Measurements from ENCODE around the gene CEP72. TPM values are rescaled to one million over a fixed set of nuclear protein-coding genes. Genes with fewer than 3 reads are reported as not detected.

CEP72 gene
- total and polyA plus RNA-seq, 2 experiments from 2014 or later = 3.2 to 4.2 TPM

DNA sequence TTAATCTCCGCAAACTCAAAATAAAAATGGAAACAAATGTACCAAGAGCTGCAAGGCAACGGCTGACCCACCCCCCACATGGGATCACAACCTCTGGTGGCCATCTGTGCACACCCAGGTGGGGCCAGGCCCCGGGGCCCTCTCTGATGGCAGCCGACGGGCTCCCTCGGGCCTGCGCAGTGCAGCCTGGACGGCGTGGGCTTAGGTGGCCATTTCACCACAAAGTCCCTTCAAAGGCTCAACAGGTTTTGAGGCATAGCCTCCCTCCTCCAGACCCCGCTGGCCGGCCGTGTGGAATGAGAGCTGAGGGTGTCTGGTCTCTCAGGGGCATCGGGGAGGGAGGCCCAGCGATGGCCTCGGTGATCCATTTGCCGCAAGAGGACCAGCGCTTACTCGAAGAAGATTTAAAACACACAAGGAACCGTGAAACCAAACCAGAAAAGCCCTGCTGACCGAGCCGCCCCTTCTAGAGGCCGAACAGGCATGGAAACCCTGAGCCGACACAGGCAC, 42.7 kb upstream of the CEP72 start:
- no peaks in the 10 kb centered on the region for H3K79me2 ChIP-seq
- no peak for DNase-seq (ENCODE audit: low spot score)
- H2AFZ ChIP-seq = no peak overlapping the region
- no peaks in the 10 kb centered on the region for H3K36me3 ChIP-seq (replicated peaks; ENCODE audit: insufficient read depth, low read depth)
- H3K4me3 ChIP-seq = no peak overlapping the region
- H4K20me1 ChIP-seq (ENCODE audit: insufficient read depth, poor library complexity, severe bottlenecking) = no peaks in the 10 kb centered on the region
- H3K27me3 ChIP-seq = no peaks in the 10 kb centered on the region
- peaks cover 17% of the 10 kb centered on the region for H3K4me1 ChIP-seq (ENCODE audit: insufficient read depth)
- no peak overlapping the region for H3K27ac ChIP-seq
- 90% methylated on average over 23 of the region's 23 CpGs for WGBS (ENCODE audit: low lambda C conversion rate, missing lambda C conversion rate)
- no peaks in the 10 kb centered on the region for H3K9me3 ChIP-seq (ENCODE audit: low read depth)
- no peaks in the 10 kb centered on the region for H3K9me2 ChIP-seq (replicated peaks; ENCODE audit: insufficient read depth)
- TF ChIP-seq CTCF (IDR thresholded peaks at IDR 0.05; ENCODE audit: poor library complexity) = no peak
- TF ChIP-seq EZH2phosphoT487 (IDR thresholded peaks at IDR 0.05; ENCODE audit: low read depth, severe bottlenecking, unreplicated experiment) = no peak
- H3K4me2 ChIP-seq = no peak overlapping the region

DNA sequence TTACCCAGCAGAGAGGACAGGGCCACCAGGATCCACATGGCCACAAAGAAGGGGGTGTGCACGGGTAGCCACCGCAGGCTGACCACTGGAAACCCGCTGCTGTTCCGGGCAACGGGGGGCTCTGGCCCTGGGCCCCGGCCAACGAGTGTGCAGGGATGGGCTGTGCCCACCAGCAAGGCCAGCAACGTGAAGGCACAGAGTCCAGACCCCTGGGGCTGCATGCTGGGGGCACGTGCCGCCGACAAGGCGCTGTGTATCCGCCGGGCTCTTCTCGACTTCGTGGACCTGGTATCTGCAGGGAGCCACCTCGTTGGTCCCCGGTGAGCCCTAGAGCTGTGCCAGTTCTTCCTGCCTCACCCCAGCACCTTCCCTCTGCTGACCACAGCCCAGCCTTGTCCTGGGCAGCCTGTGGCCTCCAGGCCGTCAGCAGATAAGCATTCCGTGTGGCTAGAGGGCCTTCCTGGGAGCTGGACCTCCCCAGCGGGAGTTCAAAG, 42.2 kb upstream of the CEP72 start:
- 89% methylated on average over 16 of the region's 21 CpGs for WGBS (ENCODE audit: low lambda C conversion rate, missing lambda C conversion rate)
- TF ChIP-seq EZH2 (IDR thresholded peaks at IDR 0.05; ENCODE audit: borderline replicate concordance) (no peak), EZH2phosphoT487 (IDR thresholded peaks at IDR 0.05; ENCODE audit: low read depth, severe bottlenecking, unreplicated experiment) (no peak), CTCF (IDR thresholded peaks at IDR 0.05; ENCODE audit: poor library complexity) (no peak)
- Histone ChIP-seq H2AFZ (no peak overlapping the region), H3K79me2 (no peaks in the 10 kb centered on the region), H3K27me3 (no peaks in the 10 kb centered on the region), H3K4me1 (ENCODE audit: insufficient read depth) (peaks cover 17% of the 10 kb centered on the region), H3K9me2 (replicated peaks; ENCODE audit: insufficient read depth) (no peaks in the 10 kb centered on the region), H3K4me3 (no peak overlapping the region), H3K9me3 (ENCODE audit: low read depth) (no peaks in the 10 kb centered on the region), H3K36me3 (replicated peaks; ENCODE audit: insufficient read depth, low read depth) (no peaks in the 10 kb centered on the region), H3K27ac (no peak overlapping the region), H3K4me2 (no peak overlapping the region), H4K20me1 (ENCODE audit: insufficient read depth, poor library complexity, severe bottlenecking) (no peaks in the 10 kb centered on the region)
- no peak for DNase-seq (ENCODE audit: low spot score)

- no peaks in the 10 kb centered on the region for H4K20me1 ChIP-seq (ENCODE audit: insufficient read depth, poor library complexity, severe bottlenecking)
- no peaks in the 10 kb centered on the region for H3K9me2 ChIP-seq (replicated peaks; ENCODE audit: insufficient read depth)
- H3K79me2 ChIP-seq = no peaks in the 10 kb centered on the region
- no peaks in the 10 kb centered on the region for H3K27me3 ChIP-seq
- H3K4me3 ChIP-seq = no peak overlapping the region
- no peak overlapping the region for H3K27ac ChIP-seq
- no peaks in the 10 kb centered on the region for H3K9me3 ChIP-seq (ENCODE audit: low read depth)
- WGBS (ENCODE audit: low lambda C conversion rate, missing lambda C conversion rate) = 92% methylated on average over 12 of the region's 17 CpGs
- H3K4me1 ChIP-seq (ENCODE audit: insufficient read depth) = peaks cover 17% of the 10 kb centered on the region
- DNase-seq (ENCODE audit: low spot score) = no peak
- H3K4me2 ChIP-seq = no peak overlapping the region
- TF ChIP-seq EZH2 (IDR thresholded peaks at IDR 0.05; ENCODE audit: borderline replicate concordance) (no peak), EZH2phosphoT487 (IDR thresholded peaks at IDR 0.05; ENCODE audit: low read depth, severe bottlenecking, unreplicated experiment) (no peak), CTCF (IDR thresholded peaks at IDR 0.05; ENCODE audit: poor library complexity) (no peak)
- no peak overlapping the region for H2AFZ ChIP-seq
- no peaks in the 10 kb centered on the region for H3K36me3 ChIP-seq (replicated peaks; ENCODE audit: insufficient read depth, low read depth)
These were observed 41.7 kb upstream of the CEP72 start for GRCh38 chr5:570446-570845.

All from hepatocyte (in vitro differentiated cells).